HEK293 (cell line): ENCODE results near the gene LRP5.

Experiments used
- CTCF ChIA-PET: fragments of 350-600 bp; formaldehyde crosslinking; extraction: SDS; loops from one replicate; lab custom pipeline; 2021; ENCODE audit warnings: antibody characterized with exemption; lab: Yijun Ruan, JAX
- POLR2A ChIA-PET: fragments of 300-600 bp; formaldehyde crosslinking; extraction: SDS; loops from one replicate; lab custom pipeline; 2020; ENCODE audit warnings: antibody characterized with exemption, inconsistent platforms; lab: Yijun Ruan, JAX
- H3K27ac ChIP-seq: fragments of 200-500 bp; sonication (Bioruptor generic); 2 replicates; pipeline ENCODE4 v1.5.1; 2014; ENCODE audit warnings: low read depth, low read length, control low read depth, inconsistent platforms; ENCODE audit errors: extremely low read depth
- H3K36me3 ChIP-seq, 2 experiments: fragments of 200-500 bp in 1 of 2; sonication (Bioruptor generic) in 1 of 2; 1 replicate in 1 of 2; 2 replicates in 1 of 2; pipeline ENCODE4 v1.5.1; 2014 to 2017; ENCODE audit warnings: inconsistent platforms in 2 of 2, low read length in 2 of 2; ENCODE audit not compliant: control insufficient read depth in 2 of 2, insufficient read depth in 1 of 2
- H3K4me1 ChIP-seq: fragments of 200-500 bp; sonication (Bioruptor generic); 2 replicates; pipeline ENCODE4 v1.5.1; 2014; ENCODE audit warnings: mild to moderate bottlenecking, low read length, inconsistent platforms; ENCODE audit not compliant: control insufficient read depth, insufficient read depth
- H3K4me3 ChIP-seq: 2 replicates; pipeline ENCODE4 v1.5.1; 2011; ENCODE audit warnings: low read depth, mild to moderate bottlenecking, control low read depth, low read length, moderate library complexity
- H3K9me3 ChIP-seq: fragments of 200-500 bp; sonication (Bioruptor generic); 2 replicates; pipeline ENCODE4 v1.5.1; 2014; ENCODE audit warnings: low read depth, low read length, inconsistent platforms; ENCODE audit not compliant: control insufficient read depth, insufficient read depth
- BCL11A ChIP-seq: fragments of 450-650 bp; formaldehyde crosslinking; IDR thresholded peaks from 2 replicates; pipeline ENCODE4 v1.5.1; 2016; ENCODE audit warnings: low read depth, missing biosample characterization, missing genetic modification characterization
- BCL11B ChIP-seq: fragments of 450-650 bp; formaldehyde crosslinking; IDR thresholded peaks from 2 replicates; pipeline ENCODE4 v1.5.1; 2016; ENCODE audit warnings: low read depth, missing biosample characterization, missing genetic modification characterization
- HOXC10 ChIP-seq: sonication (generic); formaldehyde crosslinking; IDR thresholded peaks from 2 replicates; pipeline ENCODE4 v1.8.1; 2023; ENCODE audit warnings: mild to moderate bottlenecking, missing genetic modification reagents
- ZNF138 ChIP-seq: fragments of 450-650 bp; formaldehyde crosslinking; IDR thresholded peaks from 2 replicates; pipeline ENCODE4 v1.5.1; 2016; ENCODE audit warnings: missing biosample characterization, missing genetic modification characterization, borderline replicate concordance
- ZNF155 ChIP-seq: fragments of 450-650 bp; formaldehyde crosslinking; IDR thresholded peaks from 2 replicates; pipeline ENCODE4 v1.5.1; 2016; ENCODE audit warnings: missing biosample characterization, missing genetic modification characterization
- ZNF157 ChIP-seq: fragments of 450-650 bp; formaldehyde crosslinking; IDR thresholded peaks from 2 replicates; pipeline ENCODE4 v1.5.1; 2016; ENCODE audit warnings: missing biosample characterization, missing genetic modification characterization
- ZNF169 ChIP-seq: fragments of 450-650 bp; formaldehyde crosslinking; IDR thresholded peaks from 2 replicates; pipeline ENCODE4 v1.5.1; 2016; ENCODE audit warnings: missing biosample characterization, missing genetic modification characterization
- ZNF174 ChIP-seq: fragments of 450-650 bp; formaldehyde crosslinking; IDR thresholded peaks from 2 replicates; pipeline ENCODE4 v1.5.0; 2017; ENCODE audit warnings: missing biosample characterization, mild to moderate bottlenecking, missing genetic modification characterization
- ZNF184 ChIP-seq: fragments of 450-650 bp; IDR thresholded peaks from 2 replicates; pipeline ENCODE4 v1.5.1; 2018; ENCODE audit warnings: missing biosample characterization, mild to moderate bottlenecking, missing genetic modification characterization
- ZNF274 ChIP-seq, 2 experiments: fragments of 200-500 bp in 1 of 2; fragments of 450-650 bp in 1 of 2; sonication (Bioruptor generic) in 1 of 2; formaldehyde crosslinking in 1 of 2; IDR thresholded peaks; 2 replicates each; pipeline versions ENCODE4 v1.5.1 to v1.6.1; 2014 to 2016; ENCODE audit warnings: borderline replicate concordance in 1 of 2, inconsistent platforms in 1 of 2, low read length in 1 of 2, missing biosample characterization in 1 of 2, missing genetic modification characterization in 1 of 2
- ZNF394 ChIP-seq: fragments of 450-650 bp; formaldehyde crosslinking; IDR thresholded peaks from 2 replicates; pipeline ENCODE4 v1.5.1; 2016; ENCODE audit warnings: missing biosample characterization, missing genetic modification characterization, mild to moderate bottlenecking, moderate library complexity, borderline replicate concordance
- ZNF426 ChIP-seq: fragments of 450-650 bp; formaldehyde crosslinking; IDR thresholded peaks from 2 replicates; pipeline ENCODE4 v1.5.1; 2017; ENCODE audit warnings: missing biosample characterization, missing genetic modification characterization, mild to moderate bottlenecking, inconsistent platforms, moderate library complexity
- ZNF530 ChIP-seq: fragments of 450-650 bp; formaldehyde crosslinking; IDR thresholded peaks from 2 replicates; pipeline ENCODE4 v1.5.1; 2016; ENCODE audit warnings: low read depth, missing biosample characterization, missing genetic modification characterization
- ZNF549 ChIP-seq: fragments of 450-650 bp; IDR thresholded peaks from 2 replicates; pipeline ENCODE4 v1.5.1; 2018; ENCODE audit warnings: missing biosample characterization, missing genetic modification characterization, mild to moderate bottlenecking, inconsistent platforms, moderate library complexity
- ZNF623 ChIP-seq: fragments of 450-650 bp; formaldehyde crosslinking; IDR thresholded peaks from 2 replicates; pipeline ENCODE4 v1.5.1; 2016; ENCODE audit warnings: missing biosample characterization, missing genetic modification characterization
- ZNF654 ChIP-seq: fragments of 450-650 bp; formaldehyde crosslinking; IDR thresholded peaks from 2 replicates; pipeline ENCODE4 v1.5.1; 2016; ENCODE audit warnings: low read depth, missing biosample characterization, missing genetic modification characterization
- ZNF664 ChIP-seq: fragments of 450-650 bp; formaldehyde crosslinking; IDR thresholded peaks from 2 replicates; pipeline ENCODE4 v1.5.1; 2016; ENCODE audit warnings: missing biosample characterization, missing genetic modification characterization
- ZNF677 ChIP-seq: fragments of 450-650 bp; IDR thresholded peaks from 2 replicates; pipeline ENCODE4 v1.5.0; 2018; ENCODE audit warnings: missing biosample characterization, mild to moderate bottlenecking, missing genetic modification characterization, moderate library complexity
- ZSCAN16 ChIP-seq: fragments of 450-650 bp; formaldehyde crosslinking; IDR thresholded peaks from 2 replicates; pipeline ENCODE4 v1.5.1; 2016; ENCODE audit warnings: missing biosample characterization, missing genetic modification characterization
- ZXDB ChIP-seq: fragments of 450-650 bp; formaldehyde crosslinking; IDR thresholded peaks from 2 replicates; pipeline ENCODE4 v1.5.1; 2016; ENCODE audit warnings: missing biosample characterization, missing genetic modification characterization
- TF ChIP-seq, protein P1 (sequence below): fragments of 450-650 bp; formaldehyde crosslinking; IDR thresholded peaks from 2 replicates; pipeline ENCODE4 v1.5.1; 2016; ENCODE audit warnings: missing biosample characterization, missing genetic modification characterization
- TF ChIP-seq, protein P2 (sequence below): fragments of 450-650 bp; formaldehyde crosslinking; IDR thresholded peaks from 2 replicates; pipeline ENCODE4 v1.5.1; 2017; ENCODE audit warnings: missing biosample characterization, missing genetic modification characterization
- TF ChIP-seq, protein P3 (sequence below): fragments of 450-650 bp; formaldehyde crosslinking; IDR thresholded peaks from 2 replicates; pipeline ENCODE4 v1.5.1; 2016; ENCODE audit warnings: missing biosample characterization, missing genetic modification characterization
- TF ChIP-seq, protein P4 (sequence below): sonication (generic); formaldehyde crosslinking; IDR thresholded peaks from 2 replicates; pipeline ENCODE4 v1.8.1; 2022; ENCODE audit warnings: mild to moderate bottlenecking, moderate library complexity, missing genetic modification reagents
- TF ChIP-seq, protein P5 (sequence below): fragments of 450-650 bp; formaldehyde crosslinking; IDR thresholded peaks from 2 replicates; pipeline ENCODE4 v1.5.1; 2016; ENCODE audit warnings: missing biosample characterization, missing genetic modification characterization, low read depth

LRP5 gene

DNA sequence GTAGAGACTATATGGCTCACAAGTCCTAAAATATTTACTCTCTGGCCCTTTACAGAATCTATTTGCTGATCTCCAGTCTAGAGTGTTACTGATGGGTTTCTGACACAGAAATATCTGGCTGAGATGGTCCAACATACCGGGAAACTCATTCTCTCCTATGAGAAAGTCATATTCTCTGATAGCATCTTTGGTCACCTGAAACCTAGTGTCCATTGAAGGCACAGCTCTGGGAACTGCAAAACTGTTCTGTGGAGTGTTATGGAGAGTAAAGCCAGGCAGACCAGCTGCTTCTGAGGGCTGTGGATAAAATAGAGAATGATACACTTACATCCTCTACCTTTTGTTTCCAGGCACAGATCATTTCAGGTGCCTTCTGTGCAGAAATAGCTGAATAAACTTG is 38.1 kb upstream of the LRP5 start:
- Histone ChIP-seq H3K4me3 (no peak overlapping the region), H3K9me3 (no peaks in the 10 kb centered on the region), H3K27ac (no peak overlapping the region), H3K4me1 (no peaks in the 10 kb centered on the region; the same call in 1 of the 2 replicates), H3K36me3 (peaks cover 0 to 8% of the 10 kb centered on the region in 2 experiments; a peak in 1 of 3 replicates)
- TF ChIP-seq ZNF664 (tag by site-specific recombination) (no peak), ZSCAN16 (no peak), ZNF155 (tag by site-specific recombination) (no peak), ZNF530 (tag by site-specific recombination) (no peak), BCL11A (tag by site-specific recombination) (no peak), ZNF184 (tag by site-specific recombination) (no peak), ZNF426 (tag by site-specific recombination) (no peak), ZNF274 (IDR thresholded peaks at IDR 0.05; ENCODE audit: low read length) (no peak), ZNF274 (tag by site-specific recombination; IDR thresholded peaks at IDR 0.05; ENCODE audit: borderline replicate concordance) (no peak), ZNF138 (no peak), ZNF549 (tag by site-specific recombination) (no peak), ZNF169 (no peak), ZNF654 (tag by site-specific recombination) (no peak), ZXDB (tag by site-specific recombination) (no peak), ZNF677 (tag by site-specific recombination) (no peak), HOXC10 (CRISPR knock-in tag) (no peak), ZNF623 (tag by site-specific recombination) (no peak)
- TF ChIP-seq, protein P1, sequence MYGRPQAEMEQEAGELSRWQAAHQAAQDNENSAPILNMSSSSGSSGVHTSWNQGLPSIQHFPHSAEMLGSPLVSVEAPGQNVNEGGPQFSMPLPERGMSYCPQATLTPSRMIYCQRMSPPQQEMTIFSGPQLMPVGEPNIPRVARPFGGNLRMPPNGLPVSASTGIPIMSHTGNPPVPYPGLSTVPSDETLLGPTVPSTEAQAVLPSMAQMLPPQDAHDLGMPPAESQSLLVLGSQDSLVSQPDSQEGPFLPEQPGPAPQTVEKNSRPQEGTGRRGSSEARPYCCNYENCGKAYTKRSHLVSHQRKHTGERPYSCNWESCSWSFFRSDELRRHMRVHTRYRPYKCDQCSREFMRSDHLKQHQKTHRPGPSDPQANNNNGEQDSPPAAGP (tag by site-specific recombination): no peak
- TF ChIP-seq, protein P2, sequence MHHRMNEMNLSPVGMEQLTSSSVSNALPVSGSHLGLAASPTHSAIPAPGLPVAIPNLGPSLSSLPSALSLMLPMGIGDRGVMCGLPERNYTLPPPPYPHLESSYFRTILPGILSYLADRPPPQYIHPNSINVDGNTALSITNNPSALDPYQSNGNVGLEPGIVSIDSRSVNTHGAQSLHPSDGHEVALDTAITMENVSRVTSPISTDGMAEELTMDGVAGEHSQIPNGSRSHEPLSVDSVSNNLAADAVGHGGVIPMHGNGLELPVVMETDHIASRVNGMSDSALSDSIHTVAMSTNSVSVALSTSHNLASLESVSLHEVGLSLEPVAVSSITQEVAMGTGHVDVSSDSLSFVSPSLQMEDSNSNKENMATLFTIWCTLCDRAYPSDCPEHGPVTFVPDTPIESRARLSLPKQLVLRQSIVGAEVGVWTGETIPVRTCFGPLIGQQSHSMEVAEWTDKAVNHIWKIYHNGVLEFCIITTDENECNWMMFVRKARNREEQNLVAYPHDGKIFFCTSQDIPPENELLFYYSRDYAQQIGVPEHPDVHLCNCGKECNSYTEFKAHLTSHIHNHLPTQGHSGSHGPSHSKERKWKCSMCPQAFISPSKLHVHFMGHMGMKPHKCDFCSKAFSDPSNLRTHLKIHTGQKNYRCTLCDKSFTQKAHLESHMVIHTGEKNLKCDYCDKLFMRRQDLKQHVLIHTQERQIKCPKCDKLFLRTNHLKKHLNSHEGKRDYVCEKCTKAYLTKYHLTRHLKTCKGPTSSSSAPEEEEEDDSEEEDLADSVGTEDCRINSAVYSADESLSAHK (tag by site-specific recombination): no peak
- POLR2A ChIA-PET: interaction anchor here (1.3 kb wide), 1 partner anchor 17 kb away, joined by 4 read pairs; no protein-coding TSS in a partner anchor
- CTCF ChIA-PET: interaction anchor here (1.0 to 1.2 kb wide), 3 partner anchors 17 to 24 kb away, joined by 4 to 5 read pairs (median 4); no protein-coding TSS in a partner anchor

DNA sequence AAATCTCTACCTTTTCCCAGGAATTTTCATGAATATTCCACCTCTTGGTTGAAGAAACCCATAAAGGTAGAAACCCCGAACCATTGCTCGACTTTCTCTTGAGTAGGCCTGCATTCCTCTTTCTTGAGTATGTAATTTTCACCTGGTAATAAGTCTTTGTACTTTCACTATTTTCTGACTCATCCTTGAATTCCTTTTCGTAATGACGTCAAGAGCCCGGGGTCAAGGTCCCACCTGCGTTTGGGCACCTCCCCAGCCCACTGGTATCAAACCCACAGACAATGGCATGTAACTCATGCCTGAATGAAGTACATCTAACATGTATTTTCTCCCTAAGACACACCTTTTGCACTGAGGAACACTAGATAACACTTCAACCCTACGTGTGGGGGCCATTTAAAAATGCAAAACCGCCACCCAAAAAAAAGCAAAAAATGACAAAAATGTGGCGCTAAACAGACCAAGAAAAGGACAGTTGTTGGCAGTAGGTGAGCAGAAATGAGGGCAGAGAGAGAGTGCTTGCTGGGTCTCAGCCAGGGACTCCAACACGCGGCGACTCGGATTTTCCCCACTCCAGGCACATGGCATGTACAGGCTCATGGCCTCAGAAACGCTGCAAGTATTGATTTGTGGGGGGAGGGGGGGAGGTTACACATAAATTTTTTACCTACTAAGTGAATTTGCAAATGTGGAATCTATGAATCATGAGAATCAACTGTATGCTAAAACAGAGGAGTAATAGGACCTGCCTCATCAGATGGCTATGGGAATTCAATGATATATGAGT is 36.5 kb upstream of the LRP5 start:
- Histone ChIP-seq H3K4me1 (no peaks in the 10 kb centered on the region; the same call in 1 of the 2 replicates), H3K36me3 (no peaks in the 10 kb centered on the region), H3K27ac (no peak overlapping the region), H3K4me3 (no peak overlapping the region), H3K9me3 (no peaks in the 10 kb centered on the region)
- POLR2A ChIA-PET: interaction anchor here (1.3 kb wide), 1 partner anchor 18 kb away, joined by 4 read pairs; no protein-coding TSS in a partner anchor
- CTCF ChIA-PET: no interaction called here
- TF ChIP-seq ZNF426 (tag by site-specific recombination) (no peak), ZNF157 (tag by site-specific recombination) (no peak), BCL11B (tag by site-specific recombination) (no peak), ZNF174 (no peak), ZNF274 (IDR thresholded peaks at IDR 0.05; ENCODE audit: low read length) (no peak), ZNF274 (tag by site-specific recombination; IDR thresholded peaks at IDR 0.05; ENCODE audit: borderline replicate concordance) (no peak), ZNF394 (no peak)
- TF ChIP-seq, protein P3, sequence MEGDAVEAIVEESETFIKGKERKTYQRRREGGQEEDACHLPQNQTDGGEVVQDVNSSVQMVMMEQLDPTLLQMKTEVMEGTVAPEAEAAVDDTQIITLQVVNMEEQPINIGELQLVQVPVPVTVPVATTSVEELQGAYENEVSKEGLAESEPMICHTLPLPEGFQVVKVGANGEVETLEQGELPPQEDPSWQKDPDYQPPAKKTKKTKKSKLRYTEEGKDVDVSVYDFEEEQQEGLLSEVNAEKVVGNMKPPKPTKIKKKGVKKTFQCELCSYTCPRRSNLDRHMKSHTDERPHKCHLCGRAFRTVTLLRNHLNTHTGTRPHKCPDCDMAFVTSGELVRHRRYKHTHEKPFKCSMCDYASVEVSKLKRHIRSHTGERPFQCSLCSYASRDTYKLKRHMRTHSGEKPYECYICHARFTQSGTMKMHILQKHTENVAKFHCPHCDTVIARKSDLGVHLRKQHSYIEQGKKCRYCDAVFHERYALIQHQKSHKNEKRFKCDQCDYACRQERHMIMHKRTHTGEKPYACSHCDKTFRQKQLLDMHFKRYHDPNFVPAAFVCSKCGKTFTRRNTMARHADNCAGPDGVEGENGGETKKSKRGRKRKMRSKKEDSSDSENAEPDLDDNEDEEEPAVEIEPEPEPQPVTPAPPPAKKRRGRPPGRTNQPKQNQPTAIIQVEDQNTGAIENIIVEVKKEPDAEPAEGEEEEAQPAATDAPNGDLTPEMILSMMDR (tag by site-specific recombination): no peak
- TF ChIP-seq, protein P4, sequence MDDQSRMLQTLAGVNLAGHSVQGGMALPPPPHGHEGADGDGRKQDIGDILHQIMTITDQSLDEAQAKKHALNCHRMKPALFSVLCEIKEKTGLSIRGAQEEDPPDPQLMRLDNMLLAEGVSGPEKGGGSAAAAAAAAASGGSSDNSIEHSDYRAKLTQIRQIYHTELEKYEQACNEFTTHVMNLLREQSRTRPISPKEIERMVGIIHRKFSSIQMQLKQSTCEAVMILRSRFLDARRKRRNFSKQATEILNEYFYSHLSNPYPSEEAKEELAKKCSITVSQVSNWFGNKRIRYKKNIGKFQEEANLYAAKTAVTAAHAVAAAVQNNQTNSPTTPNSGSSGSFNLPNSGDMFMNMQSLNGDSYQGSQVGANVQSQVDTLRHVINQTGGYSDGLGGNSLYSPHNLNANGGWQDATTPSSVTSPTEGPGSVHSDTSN: no peak
- TF ChIP-seq, protein P5, sequence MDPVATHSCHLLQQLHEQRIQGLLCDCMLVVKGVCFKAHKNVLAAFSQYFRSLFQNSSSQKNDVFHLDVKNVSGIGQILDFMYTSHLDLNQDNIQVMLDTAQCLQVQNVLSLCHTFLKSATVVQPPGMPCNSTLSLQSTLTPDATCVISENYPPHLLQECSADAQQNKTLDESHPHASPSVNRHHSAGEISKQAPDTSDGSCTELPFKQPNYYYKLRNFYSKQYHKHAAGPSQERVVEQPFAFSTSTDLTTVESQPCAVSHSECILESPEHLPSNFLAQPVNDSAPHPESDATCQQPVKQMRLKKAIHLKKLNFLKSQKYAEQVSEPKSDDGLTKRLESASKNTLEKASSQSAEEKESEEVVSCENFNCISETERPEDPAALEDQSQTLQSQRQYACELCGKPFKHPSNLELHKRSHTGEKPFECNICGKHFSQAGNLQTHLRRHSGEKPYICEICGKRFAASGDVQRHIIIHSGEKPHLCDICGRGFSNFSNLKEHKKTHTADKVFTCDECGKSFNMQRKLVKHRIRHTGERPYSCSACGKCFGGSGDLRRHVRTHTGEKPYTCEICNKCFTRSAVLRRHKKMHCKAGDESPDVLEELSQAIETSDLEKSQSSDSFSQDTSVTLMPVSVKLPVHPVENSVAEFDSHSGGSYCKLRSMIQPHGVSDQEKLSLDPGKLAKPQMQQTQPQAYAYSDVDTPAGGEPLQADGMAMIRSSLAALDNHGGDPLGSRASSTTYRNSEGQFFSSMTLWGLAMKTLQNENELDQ (tag by site-specific recombination): no peak
